Suppressor macrophage (primary cell): ENCODE measurements around the gene TUBGCP3.

Experiments
- DNase-seq, 4 experiments: peaks; one replicate each; pipeline ENCODE4 v3.0.0-alpha.2; 2020 to 2022

TUBGCP3 gene

DNA sequence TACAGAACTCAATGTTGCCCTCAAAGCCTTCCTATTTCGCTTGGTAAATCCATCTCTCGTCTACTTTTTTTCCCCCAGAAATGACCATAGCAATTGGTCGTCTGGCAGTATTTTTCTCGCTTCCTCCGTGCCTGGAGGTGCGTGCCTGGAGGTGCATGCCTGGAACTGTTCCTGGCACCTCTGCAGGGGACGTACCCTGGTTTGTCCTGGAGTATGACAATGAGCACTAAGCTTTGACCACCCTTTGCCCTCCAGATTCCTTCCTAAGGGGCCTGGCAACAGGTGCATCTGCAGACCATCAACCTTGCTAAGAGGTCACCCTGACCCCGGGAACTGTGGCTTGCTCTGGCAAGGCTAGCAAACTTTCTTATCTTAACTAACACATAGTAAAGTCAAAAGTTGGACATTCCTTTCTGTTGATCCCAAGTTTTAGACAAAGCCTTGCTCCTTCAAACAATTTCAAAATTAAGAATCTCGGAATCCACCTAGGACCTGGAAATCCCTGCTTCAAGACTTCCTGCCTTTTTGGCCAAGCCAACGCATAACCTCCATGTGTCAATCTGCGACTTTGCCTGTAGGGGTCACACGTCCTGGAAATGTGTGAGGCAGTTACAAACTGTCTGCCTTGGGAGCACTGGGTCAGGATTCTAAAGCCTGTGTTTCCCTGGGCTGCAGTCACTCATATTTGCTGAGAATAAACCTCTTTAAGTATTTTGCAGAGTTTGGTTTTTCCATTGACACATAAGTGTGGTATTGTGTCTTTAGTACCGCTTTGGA lies 28.8 kb upstream of the TUBGCP3 start:
- DNase-seq: peak; percentile 43 to 65 (median 60)

- DNase-seq: no peak
These were observed 27.4 kb upstream of the TUBGCP3 start for GRCh38 chr13:112615391-112615790.

DNA sequence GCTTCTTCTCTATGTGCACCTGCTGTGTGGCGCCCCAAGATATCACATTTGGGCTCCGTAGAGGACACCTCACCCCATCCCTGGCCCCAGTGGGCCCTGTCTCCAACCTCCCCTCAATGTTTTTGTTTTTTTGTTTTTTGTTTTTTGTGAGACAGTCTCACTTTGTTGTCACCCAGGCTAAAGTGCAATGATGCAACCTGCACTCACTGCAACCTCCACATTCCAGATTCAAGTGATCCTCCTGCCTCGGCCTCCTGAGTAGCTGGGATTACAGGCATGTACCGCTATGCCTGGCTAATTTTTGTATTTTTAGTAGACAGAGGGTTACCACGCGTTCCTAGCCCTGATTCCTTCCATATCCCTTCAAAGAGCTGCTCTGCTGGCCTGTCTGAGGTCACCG lies 26.9 kb upstream of the TUBGCP3 start:
- DNase-seq: no peak

GRCh38 chr13:112608212-112608611 lies 20.3 kb upstream of the TUBGCP3 start:
- DNase-seq: no peak

GRCh38 chr13:112606109-112607001 lies 18.4 kb upstream of the TUBGCP3 start:
- DNase-seq: peak; percentile 94 to 98 (median 97)

DNA sequence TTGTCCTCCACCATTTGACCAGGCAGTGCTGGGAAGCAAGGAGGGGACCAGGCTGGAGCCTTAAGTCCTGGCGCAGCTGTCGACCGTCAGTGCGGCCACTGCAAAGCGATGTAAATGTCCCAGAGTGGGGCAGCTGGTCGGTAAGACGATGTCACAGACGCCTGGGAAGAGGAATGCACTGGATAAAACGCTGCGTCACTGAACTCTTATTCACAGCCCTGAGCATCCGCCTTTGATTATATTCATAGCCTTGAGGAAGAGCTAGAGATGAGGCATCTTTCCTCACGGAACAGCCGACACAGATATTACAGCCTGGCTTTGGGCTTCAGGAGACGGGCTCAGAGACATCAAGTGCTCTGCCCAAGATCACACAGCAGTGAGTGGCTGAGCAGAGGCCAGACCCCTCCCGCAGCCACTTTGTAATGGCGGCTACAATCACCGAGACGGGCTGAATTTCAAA lies 17.6 kb upstream of the TUBGCP3 start:
- DNase-seq: no peak

- DNase-seq: no peak
These were observed 15.8 kb upstream of the TUBGCP3 start for GRCh38 chr13:112603641-112604225.

GRCh38 chr13:112602189-112602588 lies 14.2 kb upstream of the TUBGCP3 start:
- no peak for DNase-seq

DNA sequence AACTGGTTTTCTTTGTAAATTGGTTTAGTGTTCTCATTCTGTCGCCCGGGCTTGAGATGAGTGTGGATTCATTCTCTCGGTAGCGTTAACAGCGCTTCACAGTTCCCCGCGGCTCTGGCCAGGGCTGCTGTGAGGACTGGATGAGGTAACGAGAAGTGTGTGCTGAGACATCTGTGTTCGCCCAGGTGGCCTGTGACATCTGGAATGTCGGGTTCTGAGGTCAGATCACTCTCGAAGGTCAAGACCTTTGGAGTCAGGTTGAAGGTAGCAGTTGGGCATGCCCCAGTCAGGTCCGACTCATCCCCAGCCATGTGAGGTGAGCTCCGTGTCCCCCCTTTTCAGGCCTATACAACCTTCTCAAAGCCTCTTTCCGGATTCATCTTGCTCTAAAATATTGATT lies 13.4 kb upstream of the TUBGCP3 start:
- no peak for DNase-seq

DNA sequence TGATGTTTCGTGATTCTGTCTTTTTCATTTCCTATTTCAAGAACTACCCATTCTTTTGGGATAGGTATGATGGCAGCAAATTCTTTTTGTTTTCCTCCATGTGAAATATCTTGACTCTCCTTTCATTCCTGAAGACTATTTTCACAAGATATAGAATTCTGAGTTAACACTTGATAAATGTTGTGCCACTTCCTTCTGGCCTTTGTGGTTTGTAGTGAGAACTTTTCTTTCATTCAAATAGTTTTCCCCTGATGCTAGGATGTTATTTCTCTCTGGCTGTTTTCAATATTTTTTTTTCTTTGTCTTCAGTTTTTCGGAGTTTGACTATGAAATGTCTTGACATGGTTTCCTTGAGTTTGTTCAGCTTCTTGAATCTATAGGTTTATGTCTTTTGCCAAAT lies 8.3 kb upstream of the TUBGCP3 start:
- no peak for DNase-seq

DNA sequence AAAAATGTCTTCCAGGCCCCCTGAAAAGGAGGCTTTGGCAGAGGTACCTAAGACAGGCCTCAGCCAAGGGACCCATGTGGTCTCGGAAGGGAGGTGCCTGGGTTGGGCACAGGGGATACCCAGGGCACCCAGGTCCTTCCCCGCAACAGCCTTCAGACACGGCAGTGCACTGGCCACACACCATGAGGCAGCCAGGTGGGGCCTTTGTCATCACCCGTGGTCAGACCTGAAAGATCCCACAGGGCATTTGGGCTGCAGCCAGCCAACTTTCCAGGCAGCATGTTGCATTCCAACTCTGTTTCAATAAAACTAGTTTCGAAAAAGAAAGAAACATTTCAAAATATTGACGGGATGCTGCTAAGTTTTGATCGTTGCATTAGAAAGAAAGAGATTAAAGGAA lies 4.7 kb upstream of the TUBGCP3 start:
- DNase-seq: no peak

DNA sequence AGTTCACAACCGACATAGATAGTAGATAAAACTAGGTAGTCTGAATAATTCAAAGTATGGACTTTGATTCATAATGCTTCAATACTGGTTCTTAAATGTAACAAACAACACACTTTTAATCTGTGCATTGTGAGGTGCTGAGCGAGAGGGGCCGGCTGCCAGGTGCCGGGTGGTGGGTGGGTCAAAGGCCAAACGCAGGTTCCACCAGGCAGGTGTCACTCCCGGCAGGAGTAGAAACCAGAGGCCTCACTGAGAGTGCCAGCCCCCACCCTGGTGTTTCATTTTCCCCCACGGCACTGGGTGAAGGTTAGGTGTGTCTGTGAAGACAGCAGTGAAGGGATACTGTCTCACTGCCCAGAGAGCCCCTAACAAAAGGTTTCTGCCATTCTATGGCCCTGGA lies 4.2 kb upstream of the TUBGCP3 start:
- no peak for DNase-seq

GRCh38 chr13:112588490-112589297 lies 741 bp upstream of the TUBGCP3 start:
- DNase-seq: peak in 1 of 4 experiments; percentile 14

DNA sequence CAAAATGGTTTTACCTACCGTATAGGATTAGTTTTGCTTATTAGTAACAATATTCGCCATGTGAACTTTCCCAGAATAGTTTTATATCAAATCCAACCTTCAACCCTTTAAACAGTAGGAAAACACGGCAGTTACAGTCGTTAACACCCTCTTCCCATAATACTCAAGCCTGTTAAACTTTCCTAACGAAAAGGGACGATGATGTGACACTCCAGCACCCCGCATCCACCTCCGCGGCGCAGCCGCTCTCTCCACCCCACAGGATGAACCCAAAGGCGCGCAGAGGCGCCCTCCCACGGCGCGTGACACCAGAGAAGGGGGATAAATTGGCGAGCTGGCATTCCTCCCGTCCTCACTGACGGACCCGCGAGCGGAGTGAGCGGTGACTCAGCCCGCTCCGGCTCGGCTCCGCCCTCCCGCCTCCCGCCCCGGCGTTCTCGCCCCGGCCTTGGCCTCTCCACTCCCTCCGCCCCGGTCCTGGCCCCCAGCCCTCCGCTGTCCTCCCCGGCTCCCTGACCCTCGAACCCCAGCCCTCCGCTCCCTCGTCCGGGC lies 665 bp downstream of the TUBGCP3 start:
- DNase-seq: peak; percentile 94 to 96 (median 96)

DNA sequence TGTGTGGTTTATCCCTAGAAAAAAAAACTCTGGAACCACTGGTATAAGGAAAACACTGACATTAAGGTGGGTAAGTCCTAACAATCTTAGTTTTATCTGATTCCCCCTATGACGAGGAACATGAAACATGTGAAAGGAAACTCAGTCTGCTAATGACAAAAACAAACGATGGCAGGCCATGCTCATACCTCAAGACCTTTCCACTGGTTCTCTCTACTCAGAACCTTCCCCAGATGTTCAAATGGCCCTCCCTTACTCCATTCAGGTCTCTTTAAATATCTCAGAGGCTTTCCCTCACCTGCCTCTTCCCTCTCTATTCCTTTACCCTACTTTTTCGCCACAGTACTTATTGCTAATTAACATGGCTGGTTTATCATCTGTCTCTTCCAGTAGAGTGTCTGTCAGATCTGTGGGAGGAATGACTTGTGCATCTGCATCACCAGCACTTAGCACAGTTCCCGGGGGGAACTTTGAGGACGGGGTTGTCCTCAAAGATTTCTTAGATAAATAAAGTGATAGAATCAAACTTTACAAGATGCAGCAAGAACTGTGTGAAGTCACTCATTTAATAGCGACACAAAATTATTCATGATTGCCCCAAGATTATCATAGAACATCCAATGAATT lies 1.5 kb downstream of the TUBGCP3 start:
- DNase-seq: peak in 3 of 4 experiments; percentile 35 to 52 (median 45)

DNA sequence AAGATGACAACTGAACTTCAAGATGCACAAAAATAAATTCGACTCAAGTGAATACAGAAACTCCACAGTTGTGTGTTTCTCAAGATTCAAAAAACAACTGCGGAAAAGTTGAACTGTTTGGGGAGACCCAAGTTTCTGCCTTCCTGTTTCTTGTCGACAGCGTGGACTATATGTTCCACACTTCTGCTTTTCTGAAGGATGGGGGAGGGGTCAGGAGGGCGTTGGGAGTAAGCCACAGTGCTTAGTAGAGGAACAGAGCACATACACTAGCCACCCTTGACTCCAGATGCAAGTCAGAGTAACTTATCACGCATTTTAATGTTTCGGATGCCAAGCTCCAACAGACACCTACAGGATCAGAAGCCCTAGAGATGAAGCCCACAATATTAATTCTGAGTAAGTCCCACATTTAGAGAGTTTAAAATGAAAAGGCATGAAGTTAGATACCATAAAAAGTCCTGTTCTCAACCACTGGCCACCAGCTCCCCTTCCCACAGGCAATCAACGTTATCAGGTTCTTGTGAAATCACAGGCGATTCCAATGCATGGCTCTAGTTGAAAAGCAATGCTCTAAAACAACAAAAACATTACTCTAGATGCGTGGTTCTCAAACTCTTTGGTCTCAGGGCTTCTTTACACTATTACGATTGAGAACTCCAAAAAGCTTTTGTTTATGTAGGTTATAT lies 4.2 kb downstream of the TUBGCP3 start:
- peak; percentile 89 to 94 (median 91) for DNase-seq

DNA sequence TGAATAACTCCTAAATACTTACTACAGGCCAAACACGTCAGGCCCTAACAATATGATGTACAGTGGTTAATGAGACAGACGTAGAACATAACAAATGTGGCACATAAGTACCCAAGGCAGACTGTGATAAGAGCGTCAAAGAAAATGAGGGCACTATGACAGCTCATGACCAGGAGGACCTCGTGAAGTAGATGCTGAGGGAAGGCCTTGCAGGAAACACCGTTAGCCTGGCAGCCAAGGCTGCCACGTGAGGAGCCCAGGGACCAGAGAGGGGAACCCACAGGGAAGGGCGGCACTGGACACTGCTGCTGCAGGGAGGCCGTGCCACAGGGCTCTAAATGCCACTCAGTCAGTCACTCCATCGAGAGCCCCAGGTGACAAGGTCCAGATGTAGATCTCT lies 5.7 kb downstream of the TUBGCP3 start:
- peak in 3 of 4 experiments; percentile 37 to 52 (median 49) for DNase-seq

DNA sequence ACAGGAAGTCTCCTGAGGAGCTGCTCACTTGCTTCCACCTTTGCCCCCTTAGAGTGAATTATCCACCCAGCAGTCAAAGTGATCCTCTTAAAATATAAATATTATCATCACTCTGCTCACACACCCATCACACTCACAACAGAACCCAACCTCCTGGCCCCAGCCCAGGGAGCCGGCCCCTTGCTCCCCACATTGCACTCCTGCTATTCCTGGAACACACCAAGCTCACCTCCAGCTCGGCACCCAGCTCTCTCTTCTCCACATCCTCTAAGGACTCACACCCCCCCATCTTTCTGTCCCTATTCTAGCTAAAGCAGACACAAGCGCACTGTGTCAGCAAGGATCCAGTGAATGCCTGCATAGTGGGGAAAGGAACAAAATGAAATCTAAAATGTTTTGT lies 7.0 kb downstream of the TUBGCP3 start:
- no peak for DNase-seq

DNA sequence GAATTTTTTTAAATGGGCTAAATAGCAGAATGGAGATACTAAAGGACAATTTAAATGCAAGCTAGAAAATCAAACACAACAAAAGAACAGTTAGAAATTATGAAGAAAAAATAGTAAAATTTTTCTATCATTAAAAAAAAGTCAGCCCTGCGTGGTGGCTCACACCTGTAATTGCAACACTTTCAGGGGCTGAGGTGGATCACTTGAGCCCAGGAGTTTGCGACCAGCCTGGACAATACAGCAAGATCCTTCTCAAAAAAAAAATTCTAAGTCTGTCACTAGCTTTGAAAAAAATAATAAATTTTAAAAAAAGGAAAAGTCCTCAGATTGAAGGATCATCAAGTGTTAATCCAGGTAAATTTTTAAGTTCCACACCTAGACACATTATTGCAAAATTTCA lies 7.7 kb downstream of the TUBGCP3 start:
- no peak for DNase-seq

- no peak for DNase-seq
These were observed 8.6 kb downstream of the TUBGCP3 start for GRCh38 chr13:112579310-112579843.

- no peak for DNase-seq
These were observed 11.2 kb downstream of the TUBGCP3 start for GRCh38 chr13:112576768-112577167.
